ENCODE results near the gene MYRIP. TPM values are rescaled to one million over a fixed set of nuclear protein-coding genes. Genes with fewer than 3 reads are reported as not detected.

The MYRIP gene
- total and polyA plus RNA-seq, 10 of the 15 experiments (the other 5 are each of a cell fraction or from before 2014, with no cell fraction given), result 0.03 to 0.08 (median 0.04) TPM; not detected in 6

GRCh38 chr3:40306336-40306735 is 496.9 kb downstream of the MYRIP start:
- ChIA-PET POLR2A (no interaction called here), CTCF (interaction anchor here (3.9 to 15.0 kb wide), 2 partner anchors 11 to 116 kb away, joined by 21 to 317 read pairs; no protein-coding TSS in a partner anchor), SMC1A (ENCODE audit: uncharacterized antibody, unreplicated experiment) (interaction anchor here (0.6 to 1.1 kb wide), 2 partner anchors 65 to 682 kb away, joined by 3 read pairs; no protein-coding TSS in a partner anchor), RAD21 (ENCODE audit: unreplicated experiment) (interaction anchor here (1.5 kb wide), 1 partner anchor 115 kb away, joined by 7 read pairs; no protein-coding TSS in a partner anchor)
- intact Hi-C loops (cut with micrococcal nuclease; ENCODE audit: unreplicated experiment) (no loop called here), in situ Hi-C loops (cut with MboI) (no loop called here)
- DNase-seq (ENCODE audit: low read depth, low spot score), result no peak
- Histone ChIP-seq H3K79me2 (ENCODE audit: control insufficient read depth, insufficient read depth, low read length) (peaks cover 18% of the 10 kb centered on the region), H3K4me3 (no peak overlapping the region), H3K9me3 (replicated peaks; ENCODE audit: control insufficient read depth, insufficient read depth, low read length) (no peaks in the 10 kb centered on the region), H2AFZ (ENCODE audit: control insufficient read depth, low read depth, low read length) (no peak overlapping the region), H3K27ac (ENCODE audit: control insufficient read depth, insufficient read depth) (no peak overlapping the region), H3K9ac (ENCODE audit: control insufficient read depth, insufficient read depth, low read length) (no peak overlapping the region), H3K4me2 (ENCODE audit: control insufficient read depth, insufficient read depth) (no peak overlapping the region), H3K4me1 (ENCODE audit: control insufficient read depth, insufficient read depth, low read length) (no peaks in the 10 kb centered on the region), H4K20me1 (ENCODE audit: control insufficient read depth, insufficient read depth) (no peaks in the 10 kb centered on the region), H3K36me3 (ENCODE audit: control insufficient read depth in 2 of 2, insufficient read depth in 2 of 2, low read length in 1 of 2) (no peaks in the 10 kb centered on the region), H3K27me3 (replicated peaks in 1 of 2; ENCODE audit: control insufficient read depth in 2 of 2, insufficient read depth in 2 of 2, low read length in 1 of 2) (no peaks in the 10 kb centered on the region)
- TF ChIP-seq CBFB (IDR thresholded peaks at IDR 0.05; ENCODE audit: low read depth), result no peak
- no peak for TF ChIP-seq PML (IDR thresholded peaks at IDR 0.05; ENCODE audit: low read length)
- TF ChIP-seq E4F1 (IDR thresholded peaks at IDR 0.05; ENCODE audit: borderline replicate concordance, partially characterized antibody), result no peak
- TF ChIP-seq CHD2 (IDR thresholded peaks at IDR 0.05; ENCODE audit: borderline replicate concordance, low read depth, low read length), result no peak
- no peak for TF ChIP-seq PKNOX1 (IDR thresholded peaks at IDR 0.05)
- TF ChIP-seq IRF4 (IDR thresholded peaks at IDR 0.05; ENCODE audit: low read depth, low read length), result no peak
- TF ChIP-seq YY1 (IDR thresholded peaks at IDR 0.05; ENCODE audit: low read depth, low read length), result no peak
- no peak for TF ChIP-seq ZNF592 (IDR thresholded peaks at IDR 0.05)
- TF ChIP-seq NFIC (IDR thresholded peaks at IDR 0.05; ENCODE audit: low read depth, low read length), result no peak
- no peak for TF ChIP-seq TCF7 (IDR thresholded peaks at IDR 0.05; ENCODE audit: borderline replicate concordance)
- no peak for TF ChIP-seq ZNF622 (IDR thresholded peaks at IDR 0.05)
- WGBS (ENCODE audit: insufficient coverage, insufficient replicate concordance, low lambda C conversion rate, missing lambda C conversion rate), result 97% methylated on average over 3 of the region's 3 CpGs
- no TSS peak for BruUV-seq (replicated peaks)
- ATAC-seq, result no peak
- FAIRE-seq, result no peak

Data from GM12878 (cell line).